ENCODE data around the gene KBTBD3.

Gene KBTBD3

GRCh38 chr11:106076919-106077608, at the start of gene KBTBD3:
Gene KBTBD3 (minus strand): TSS chr11:106077347. CDS start chr11:106059097, 18,250 bp downstream.
- peak; percentile 86 for DNase-seq

GRCh38 chr11:106121570-106122320, 44.6 kb upstream of the KBTBD3 start:
- no peak for DNase-seq

GRCh38 chr11:106105986-106106385, 28.8 kb upstream of the KBTBD3 start:
- no peak for DNase-seq

GRCh38 chr11:106101819-106102218, 24.7 kb upstream of the KBTBD3 start:
- DNase-seq, result no peak

- DNase-seq, result no peak
Measured at GRCh38 chr11:106101370-106101769, 24.2 kb upstream of the KBTBD3 start.

GRCh38 chr11:106098893-106099553, 21.9 kb upstream of the KBTBD3 start:
- DNase-seq, result no peak

- DNase-seq, result no peak
Measured at GRCh38 chr11:106092446-106092845, 15.3 kb upstream of the KBTBD3 start.

- no peak for DNase-seq
Measured at GRCh38 chr11:106091480-106092123, 14.5 kb upstream of the KBTBD3 start.

GRCh38 chr11:106088896-106089295, 11.7 kb upstream of the KBTBD3 start:
- no peak for DNase-seq

- peak; percentile 18 for DNase-seq
Measured at GRCh38 chr11:106087815-106088435, 10.8 kb upstream of the KBTBD3 start.

GRCh38 chr11:106086850-106087249, 9.7 kb upstream of the KBTBD3 start:
- no peak for DNase-seq

GRCh38 chr11:106086135-106086534, 9.0 kb upstream of the KBTBD3 start:
- DNase-seq, result no peak

GRCh38 chr11:106082096-106082495, 4.9 kb upstream of the KBTBD3 start:
- DNase-seq, result no peak

- DNase-seq, result peak; percentile 46
Measured at GRCh38 chr11:106077609-106078455, 685 bp upstream of the KBTBD3 start, which contains the start of gene AASDHPPT. Gene AASDHPPT (plus strand): TSS chr11:106077662. CDS start chr11:106077711, 49 bp downstream.

- DNase-seq, result peak; percentile 27
Measured at GRCh38 chr11:106076171-106076918, 802 bp downstream of the KBTBD3 start.

- DNase-seq, result peak; percentile 9
Measured at GRCh38 chr11:106072804-106073203, 4.3 kb downstream of the KBTBD3 start.

GRCh38 chr11:106070606-106071005, 6.5 kb downstream of the KBTBD3 start:
- DNase-seq, result no peak

- no peak for DNase-seq
Measured at GRCh38 chr11:106063009-106063408, 14.1 kb downstream of the KBTBD3 start.

- DNase-seq, result no peak
Measured at GRCh38 chr11:106061954-106062949, 14.9 kb downstream of the KBTBD3 start.

Measured in NCI-H748 treated with DMSO at 0.1 percent for 48 hours (cell line).